ENCODE data around the gene TCL1B.
"Not testable (repeated sequence)": the region's sequence is repeated elsewhere in the genome, so short reads cannot be mapped to it uniquely, and the experiment has no call there.

Gene TCL1B

GRCh38 chr14:95703805-95704204 is 17.6 kb downstream of the TCL1B start:
- no peak for DNase-seq

DNA sequence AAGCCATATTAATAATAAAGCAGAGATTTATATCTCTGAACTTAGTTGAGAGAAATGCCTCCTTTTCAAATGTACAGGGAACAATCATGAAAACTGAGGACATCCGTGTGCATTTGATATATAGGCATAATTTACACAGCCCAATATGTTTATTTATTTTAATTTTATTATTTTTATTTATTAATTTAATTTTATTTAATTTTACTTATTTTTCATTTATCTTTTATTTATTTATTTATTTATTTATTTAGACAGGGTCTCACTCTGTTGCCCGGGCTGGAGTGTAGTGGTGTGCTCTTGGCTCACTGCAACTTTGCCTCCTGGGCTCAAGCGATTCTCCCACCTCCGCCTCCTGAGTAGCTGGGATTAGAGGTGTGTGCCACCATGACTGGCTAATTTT is 19.3 kb downstream of the TCL1B start:
- no peak for DNase-seq

- DNase-seq = no peak
Measured at GRCh38 chr14:95707327-95707726, 21.1 kb downstream of the TCL1B start.

GRCh38 chr14:95710106-95710505 is 23.9 kb downstream of the TCL1B start:
- no peak for DNase-seq

GRCh38 chr14:95711476-95712176 is 25.4 kb downstream of the TCL1B start:
- no peak for DNase-seq

DNA sequence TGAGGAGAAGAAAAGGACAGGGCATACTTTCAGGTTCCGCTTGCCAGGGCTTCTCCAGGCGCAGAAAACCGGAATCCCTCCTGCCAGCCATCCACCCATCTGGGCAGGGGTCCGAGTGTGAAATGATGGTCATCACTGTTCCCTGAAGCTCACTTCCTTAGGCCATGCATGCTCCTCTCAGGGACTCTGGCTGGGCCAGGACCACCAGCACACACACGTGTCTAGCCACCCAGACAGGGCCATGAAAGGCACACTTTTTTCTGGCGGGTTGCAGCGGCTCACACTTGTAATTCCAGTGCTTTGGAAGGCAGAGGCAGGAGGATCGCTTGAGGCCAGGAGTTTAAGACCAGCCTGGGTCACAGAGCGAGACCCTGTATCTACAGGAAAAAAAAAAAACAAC is 26.2 kb downstream of the TCL1B start:
- DNase-seq = no peak

DNA sequence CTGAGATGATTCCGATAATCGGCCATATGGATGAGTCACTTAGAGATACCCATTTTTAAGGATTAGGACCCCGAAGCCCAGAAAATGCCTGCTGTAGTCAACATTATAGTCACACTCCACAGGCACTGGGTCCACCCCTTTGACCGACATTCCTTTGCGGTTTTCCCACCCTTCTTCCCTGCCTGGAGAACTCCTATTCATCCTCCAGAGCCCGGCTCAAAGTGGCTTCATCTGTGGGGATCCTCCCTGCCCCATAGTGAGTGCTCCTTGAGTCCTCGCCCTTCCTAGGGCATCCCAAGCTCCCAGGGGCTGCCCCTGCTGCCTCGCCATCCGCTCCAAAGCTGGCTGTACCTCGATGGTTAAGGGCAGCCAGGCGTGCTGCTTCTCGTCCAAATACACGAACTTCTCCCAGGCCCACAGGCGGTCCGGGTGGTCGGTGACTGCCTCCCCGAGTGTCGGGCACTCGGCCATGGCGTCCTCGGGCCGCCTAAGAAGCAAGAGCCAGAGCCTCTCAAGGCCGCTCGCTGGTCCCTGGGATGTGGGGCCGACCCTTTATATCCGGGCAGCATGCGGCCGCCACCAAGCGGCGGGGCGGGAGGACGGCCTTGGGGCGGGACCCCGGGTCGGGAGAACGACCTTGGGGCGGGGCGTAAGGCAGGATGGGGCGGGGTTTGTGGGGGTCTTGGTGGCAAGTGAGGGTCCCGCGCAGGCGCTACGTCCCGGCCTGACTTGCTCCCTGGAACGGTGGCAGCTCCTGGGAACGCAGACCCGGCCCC is 27.6 kb downstream of the TCL1B start, which contains the start of gene TCL1A:
Gene TCL1A (minus strand): TSS at position 530 of the 776 bp plus-strand sequence. CDS start 59 bp downstream, at position 471.
- DNase-seq = no peak

GRCh38 chr14:95722525-95723190 is 36.4 kb downstream of the TCL1B start:
- no peak for DNase-seq

- no peak for DNase-seq
Measured at GRCh38 chr14:95725685-95726336, 39.6 kb downstream of the TCL1B start.

GRCh38 chr14:95727056-95727700 is 41.0 kb downstream of the TCL1B start:
- DNase-seq = no peak

DNA sequence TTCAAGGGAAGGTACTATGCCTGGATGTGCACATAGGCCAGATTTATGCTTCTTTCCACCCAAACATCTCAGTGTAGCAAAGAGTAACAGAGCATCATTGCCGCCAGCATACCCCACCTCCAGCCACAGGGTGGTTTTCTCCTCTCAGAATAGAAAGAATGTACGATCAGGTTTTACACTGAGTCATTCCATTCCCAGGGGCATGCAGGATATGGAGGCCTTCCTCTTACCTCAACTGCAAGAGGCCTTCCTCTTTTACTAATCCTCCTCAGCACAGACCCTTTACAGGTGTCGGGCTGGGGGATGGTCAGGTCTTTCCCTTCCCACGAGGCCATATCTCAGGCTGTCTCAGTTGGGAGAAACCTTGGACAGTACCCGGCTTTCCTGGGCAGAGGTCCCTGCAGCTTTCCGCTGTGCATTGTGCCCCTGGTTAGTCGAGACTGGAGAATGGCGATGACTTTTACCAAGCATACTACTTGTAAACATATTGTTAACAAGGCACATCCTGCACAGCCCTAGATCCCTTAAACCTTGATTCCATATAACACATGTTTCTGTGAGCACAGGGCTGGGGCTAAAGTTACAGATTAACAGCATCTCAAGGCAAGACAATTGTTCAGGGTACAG is 43.3 kb downstream of the TCL1B start:
- DNase-seq = not testable (repeated sequence)

GRCh38 chr14:95730126-95730525 is 43.9 kb downstream of the TCL1B start:
- DNase-seq = no peak

DNA sequence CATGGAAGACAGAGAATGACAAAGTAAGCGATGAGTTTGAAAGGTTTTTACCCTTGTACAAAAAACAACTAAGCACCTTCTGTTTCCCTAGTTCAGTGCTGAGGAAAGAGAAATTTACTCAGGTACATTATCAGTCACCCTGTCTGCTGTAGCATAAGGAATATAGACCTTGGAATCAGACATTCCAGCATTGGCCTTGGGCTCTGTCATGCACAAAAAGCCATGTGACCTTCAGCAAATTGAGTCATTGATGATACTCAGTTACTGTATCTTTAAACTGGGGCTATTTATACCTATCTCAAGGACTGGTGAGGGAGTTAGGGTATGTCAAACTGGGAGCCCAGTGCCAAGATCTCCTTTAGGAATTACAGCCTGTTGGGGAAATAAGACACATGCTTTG is 47.0 kb downstream of the TCL1B start:
- no peak for DNase-seq

- DNase-seq = no peak
Measured at GRCh38 chr14:95739356-95739755, 53.1 kb downstream of the TCL1B start.

- DNase-seq = no peak
Measured at GRCh38 chr14:95741038-95741490, 54.8 kb downstream of the TCL1B start.

DNA sequence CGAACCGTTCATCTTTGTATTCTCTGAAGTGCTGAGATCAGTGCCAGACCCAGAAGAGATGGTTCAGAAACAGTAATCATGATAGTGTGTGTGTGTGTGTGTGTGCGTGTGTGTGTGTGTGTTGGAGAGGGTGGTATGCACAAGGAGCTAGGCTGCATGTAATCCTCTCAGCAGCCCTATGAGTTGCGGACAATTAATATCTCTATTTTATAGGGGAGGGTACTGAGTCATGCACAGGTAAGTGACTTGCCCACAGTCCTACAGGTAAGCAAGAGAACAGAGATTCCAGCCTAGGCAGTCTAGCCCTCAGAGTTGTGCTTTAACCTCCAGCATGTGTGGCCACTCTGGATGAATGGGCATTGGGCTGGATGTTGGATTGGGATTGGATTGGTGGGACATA is 55.6 kb downstream of the TCL1B start:
- DNase-seq = no peak

Data from CD4-positive, alpha-beta T cell treated with Interleukin-21 for 1 hour (primary cell).